RWPE2 (cell line): ENCODE data around the gene ARMC8.
"Not testable (repeated sequence)": the region's sequence is repeated elsewhere in the genome, so short reads cannot be mapped to it uniquely, and the experiment has no call there.

ENCODE experiments used
- ATAC-seq: fragments of 200-7000 bp; cut with Tn5 transposase; 3 replicates; pipeline ENCODE4 v1.9.1; 2021; ENCODE audit warnings: low read depth
- DNase-seq: peaks from one replicate; pipeline ENCODE4 v3.0.0-alpha.2; 2020; ENCODE audit warnings: low spot score
- H3K27ac ChIP-seq: fragments of 450-650 bp; 2 replicates; pipeline ENCODE4 v1.5.1; 2017; ENCODE audit warnings: mild to moderate bottlenecking; ENCODE audit not compliant: poor library complexity, severe bottlenecking
- H3K27me3 ChIP-seq: fragments of 250-450 bp; sonication (Bioruptor Pico); 2 replicates; pipeline ENCODE4 v1.5.1; 2021; ENCODE audit warnings: mild to moderate bottlenecking, moderate library complexity; ENCODE audit not compliant: insufficient read depth, poor library complexity, severe bottlenecking
- H3K36me3 ChIP-seq: fragments of 250-450 bp; sonication (Bioruptor Pico); 2 replicates; pipeline ENCODE4 v1.5.1; 2020; ENCODE audit warnings: low read depth, mild to moderate bottlenecking, moderate library complexity
- H3K4me1 ChIP-seq: fragments of 250-450 bp; sonication (Bioruptor Pico); 2 replicates; pipeline ENCODE4 v1.5.1; 2021; ENCODE audit warnings: mild to moderate bottlenecking, moderate library complexity; ENCODE audit not compliant: insufficient read depth, poor library complexity, severe bottlenecking
- H3K4me3 ChIP-seq: fragments of 250-450 bp; sonication (Bioruptor Pico); 2 replicates; pipeline ENCODE4 v1.5.1; 2021; ENCODE audit warnings: mild to moderate bottlenecking, moderate library complexity; ENCODE audit not compliant: severe bottlenecking
- H3K9me3 ChIP-seq: fragments of 250-450 bp; sonication (Bioruptor Pico); 2 replicates; pipeline ENCODE4 v1.5.1; 2021; ENCODE audit warnings: mild to moderate bottlenecking, moderate library complexity; ENCODE audit not compliant: severe bottlenecking
- CTCF ChIP-seq: fragments of 450-650 bp; IDR thresholded peaks from one replicate; pipeline ENCODE4 v1.5.1; 2017; ENCODE audit warnings: mild to moderate bottlenecking, moderate library complexity; ENCODE audit not compliant: poor library complexity, severe bottlenecking

The ARMC8 gene, protein sequence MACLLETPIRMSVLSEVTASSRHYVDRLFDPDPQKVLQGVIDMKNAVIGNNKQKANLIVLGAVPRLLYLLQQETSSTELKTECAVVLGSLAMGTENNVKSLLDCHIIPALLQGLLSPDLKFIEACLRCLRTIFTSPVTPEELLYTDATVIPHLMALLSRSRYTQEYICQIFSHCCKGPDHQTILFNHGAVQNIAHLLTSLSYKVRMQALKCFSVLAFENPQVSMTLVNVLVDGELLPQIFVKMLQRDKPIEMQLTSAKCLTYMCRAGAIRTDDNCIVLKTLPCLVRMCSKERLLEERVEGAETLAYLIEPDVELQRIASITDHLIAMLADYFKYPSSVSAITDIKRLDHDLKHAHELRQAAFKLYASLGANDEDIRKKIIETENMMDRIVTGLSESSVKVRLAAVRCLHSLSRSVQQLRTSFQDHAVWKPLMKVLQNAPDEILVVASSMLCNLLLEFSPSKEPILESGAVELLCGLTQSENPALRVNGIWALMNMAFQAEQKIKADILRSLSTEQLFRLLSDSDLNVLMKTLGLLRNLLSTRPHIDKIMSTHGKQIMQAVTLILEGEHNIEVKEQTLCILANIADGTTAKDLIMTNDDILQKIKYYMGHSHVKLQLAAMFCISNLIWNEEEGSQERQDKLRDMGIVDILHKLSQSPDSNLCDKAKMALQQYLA

GRCh38 chr3:138187296-138188012, at the start of gene ARMC8:
ARMC8 (plus strand) TSS chr3:138187301; CDS start chr3:138187555, 254 bp downstream.
- no peaks in the 10 kb centered on the region for H3K27me3 ChIP-seq
- H3K27ac ChIP-seq = peak within 1 kb of the TSS; percentile 90
- TF ChIP-seq CTCF = no peak
- H3K4me3 ChIP-seq = peak within 1 kb of the TSS; percentile 71
- peaks cover 12% of the 10 kb centered on the region for H3K4me1 ChIP-seq
- DNase-seq (peak; percentile 66), ATAC-seq (peak; percentile 59)
- no peaks in the 10 kb centered on the region for H3K9me3 ChIP-seq
- peaks cover 20% of the 10 kb centered on the region for H3K36me3 ChIP-seq

DNA sequence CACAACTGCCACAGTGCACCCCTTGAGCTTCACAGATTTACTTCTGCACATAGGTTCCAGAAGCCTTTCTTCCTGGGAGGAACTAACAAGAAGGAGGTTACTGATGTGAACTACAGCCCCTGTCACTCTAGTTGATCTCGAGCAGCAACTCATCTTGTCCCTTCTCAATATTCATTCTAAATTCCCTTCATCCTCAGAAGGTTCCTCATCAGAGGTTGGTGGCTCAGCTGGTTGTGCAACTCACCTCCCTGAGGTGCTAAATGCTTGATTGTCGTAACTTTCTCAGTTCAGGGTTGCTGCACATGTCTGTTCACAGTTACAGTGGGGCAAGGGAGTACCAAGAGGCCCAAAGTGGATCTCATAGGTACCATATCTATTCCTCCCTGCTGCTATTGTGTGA, 49.2 kb upstream of the ARMC8 start:
- no peaks in the 10 kb centered on the region for H3K4me1 ChIP-seq
- DNase-seq (no peak), ATAC-seq (no peak)
- no peaks in the 10 kb centered on the region for H3K9me3 ChIP-seq
- H3K27ac ChIP-seq = no peak overlapping the region
- no peak for TF ChIP-seq CTCF
- H3K36me3 ChIP-seq = no peaks in the 10 kb centered on the region
- no peaks in the 10 kb centered on the region for H3K27me3 ChIP-seq
- no peak overlapping the region for H3K4me3 ChIP-seq

GRCh38 chr3:138139691-138140090, 47.4 kb upstream of the ARMC8 start:
- Histone ChIP-seq H3K4me3 (no peak overlapping the region), H3K27me3 (no peaks in the 10 kb centered on the region), H3K36me3 (no peaks in the 10 kb centered on the region), H3K9me3 (no peaks in the 10 kb centered on the region), H3K27ac (no peak overlapping the region), H3K4me1 (no peaks in the 10 kb centered on the region)
- no peak for TF ChIP-seq CTCF
- ATAC-seq (no peak), DNase-seq (no peak)

DNA sequence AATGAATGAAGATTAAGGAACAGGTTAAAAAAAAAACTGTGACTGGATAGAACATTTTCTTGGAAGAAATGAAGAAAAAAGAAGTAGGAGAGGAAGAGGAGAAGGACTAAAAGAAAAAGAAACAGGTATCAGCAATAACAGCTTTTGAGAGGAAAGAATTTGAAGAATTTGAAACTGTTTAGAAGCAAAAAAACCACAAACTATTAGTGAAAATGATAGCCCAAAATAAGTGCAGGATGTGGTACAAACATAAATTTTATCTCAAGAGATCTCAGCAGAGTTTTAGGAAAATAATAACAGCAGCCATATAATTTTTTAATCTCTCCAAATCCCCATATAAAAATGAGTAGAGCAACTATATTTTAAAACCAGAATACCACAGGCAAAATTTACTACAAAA, 46.2 kb upstream of the ARMC8 start:
- ATAC-seq (no peak), DNase-seq (no peak)
- no peaks in the 10 kb centered on the region for H3K36me3 ChIP-seq
- TF ChIP-seq CTCF = no peak
- H3K9me3 ChIP-seq = no peaks in the 10 kb centered on the region
- H3K4me1 ChIP-seq = no peaks in the 10 kb centered on the region
- H3K27ac ChIP-seq = no peak overlapping the region
- no peaks in the 10 kb centered on the region for H3K27me3 ChIP-seq
- no peak overlapping the region for H3K4me3 ChIP-seq

DNA sequence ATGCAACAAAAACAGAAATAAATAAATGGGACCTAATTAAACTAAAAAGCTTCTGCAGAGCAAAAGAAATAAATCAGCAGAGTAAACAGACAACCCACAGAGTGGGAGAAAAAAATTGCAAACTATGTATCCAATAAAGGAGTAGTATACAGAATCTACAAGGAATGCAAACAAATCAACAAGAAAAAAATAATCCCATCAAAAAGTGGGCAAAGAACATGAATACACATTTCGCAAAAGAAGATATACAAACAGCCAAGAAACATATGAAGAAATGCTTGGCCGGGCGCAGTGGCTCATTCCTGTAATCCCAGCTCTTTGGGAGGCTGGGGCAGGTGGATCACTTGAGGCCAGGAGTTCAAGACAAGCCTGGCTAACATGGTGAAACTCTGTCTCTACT, 44.9 kb upstream of the ARMC8 start:
- not testable (repeated sequence) for H3K36me3 ChIP-seq, DNase-seq, H3K27ac ChIP-seq

More for the DNA sequence above, 44.9 kb upstream of the ARMC8 start:
- H3K4me1 ChIP-seq, H3K27me3 ChIP-seq, ATAC-seq, H3K4me3 ChIP-seq, H3K9me3 ChIP-seq: not testable (repeated sequence)
